Medulla oblongata (tissue), 1 donor: ENCODE results near the gene PLEKHG3.
"Not testable (repeated sequence)": the region's sequence is repeated elsewhere in the genome, so short reads cannot be mapped to it uniquely, and the experiment has no call there.

Source experiments
- DNase-seq: peaks from one replicate; pipeline ENCODE4 v3.0.0-alpha.2; 2015; ENCODE audit errors: extremely low spot score

Gene PLEKHG3

GRCh38 chr14:64704143-64704742 is at the start of gene PLEKHG3:
PLEKHG3 (plus strand) TSS chr14:64704424; CDS start chr14:64727632, 23,208 bp downstream.
- peak; percentile 72 for DNase-seq

DNA sequence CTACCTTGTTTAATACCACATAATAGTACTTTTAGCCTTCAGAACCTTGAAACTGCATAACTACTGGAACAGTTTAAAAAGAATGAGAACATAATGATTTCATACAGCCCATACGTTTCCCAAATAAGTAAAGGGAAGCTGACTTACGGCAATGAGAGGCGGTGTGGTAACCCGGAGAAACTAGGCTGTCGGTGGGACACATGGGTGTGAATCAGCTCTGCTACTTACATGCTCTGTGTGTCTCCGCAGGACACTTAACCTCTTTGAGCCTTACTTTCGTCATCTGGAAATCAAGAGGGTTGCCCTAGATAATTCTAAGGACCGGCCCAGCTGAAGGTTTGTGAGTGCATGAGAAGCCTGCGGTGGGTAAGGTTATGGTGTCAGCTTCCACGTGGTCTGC is 49.3 kb upstream of the PLEKHG3 start:
- DNase-seq = no peak

GRCh38 chr14:64656986-64657385 is 47.2 kb upstream of the PLEKHG3 start:
- no peak for DNase-seq

DNA sequence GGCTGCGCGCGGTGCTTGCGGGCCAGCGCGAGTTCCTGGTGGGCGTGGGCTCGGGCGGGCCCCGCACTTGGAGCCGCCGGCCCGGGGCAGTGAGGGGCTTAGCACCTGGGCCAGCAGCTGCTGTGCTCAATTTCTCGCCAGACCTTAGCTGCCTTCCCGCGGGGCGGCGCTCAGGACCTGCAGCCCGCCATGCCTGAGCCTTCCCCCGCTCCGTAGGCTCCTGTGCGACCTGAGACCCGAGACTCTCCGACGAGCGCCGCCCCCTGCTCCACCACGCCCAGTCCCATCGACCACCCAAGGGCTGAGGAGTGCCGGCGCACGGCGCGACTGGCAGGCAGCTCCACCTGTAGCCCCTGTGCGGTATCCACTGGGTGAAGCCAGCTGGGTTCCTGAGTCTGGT is 46.0 kb upstream of the PLEKHG3 start:
- no peak for DNase-seq

GRCh38 chr14:64658700-64659264 is 45.4 kb upstream of the PLEKHG3 start:
- DNase-seq = not testable (repeated sequence)

GRCh38 chr14:64659366-64659765 is 44.9 kb upstream of the PLEKHG3 start:
- DNase-seq = no peak

GRCh38 chr14:64663174-64663573 is 41.0 kb upstream of the PLEKHG3 start:
- no peak for DNase-seq

DNA sequence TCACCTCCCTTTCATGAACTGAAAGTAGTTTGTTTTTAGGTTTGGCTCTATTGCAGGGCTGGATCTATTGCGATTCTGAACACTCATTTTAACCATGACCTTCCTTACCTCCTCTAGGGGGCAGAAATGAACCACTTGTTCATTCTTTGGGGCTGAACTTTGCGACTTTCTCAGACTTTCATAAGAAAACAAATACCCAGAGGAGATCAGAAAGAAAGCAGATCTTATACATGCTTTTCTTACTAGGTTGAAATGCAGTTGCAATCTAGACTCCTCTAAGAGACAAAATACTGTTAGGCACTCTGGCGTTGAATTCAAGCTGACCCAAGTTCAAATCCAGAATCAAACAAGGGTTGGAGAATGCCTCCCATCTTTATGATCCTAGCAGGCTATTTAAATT is 32.6 kb upstream of the PLEKHG3 start:
- peak; percentile 94 for DNase-seq

- DNase-seq = no peak
Observed at GRCh38 chr14:64673316-64673715, 30.9 kb upstream of the PLEKHG3 start.

DNA sequence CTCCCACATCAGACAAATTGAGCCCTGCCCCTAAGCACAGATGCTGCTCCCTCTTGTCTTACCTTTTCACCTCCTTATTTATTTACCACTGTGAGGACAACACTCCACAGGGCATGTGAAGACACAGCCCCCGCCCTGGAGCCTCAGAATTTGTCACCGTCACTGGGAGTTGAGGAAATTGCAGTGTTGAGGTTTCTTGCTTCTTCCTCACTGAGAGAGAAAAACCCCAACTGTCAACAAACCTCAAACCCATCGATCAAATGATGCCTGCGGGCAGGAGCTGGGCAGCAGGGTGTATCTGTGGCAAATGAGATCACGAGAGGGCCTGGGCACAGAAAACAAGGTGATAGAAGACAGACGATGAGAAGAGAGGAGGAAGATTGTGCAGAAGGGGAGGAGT is 30.5 kb upstream of the PLEKHG3 start:
- no peak for DNase-seq

- no peak for DNase-seq
Observed at GRCh38 chr14:64674829-64675228, 29.4 kb upstream of the PLEKHG3 start.

DNA sequence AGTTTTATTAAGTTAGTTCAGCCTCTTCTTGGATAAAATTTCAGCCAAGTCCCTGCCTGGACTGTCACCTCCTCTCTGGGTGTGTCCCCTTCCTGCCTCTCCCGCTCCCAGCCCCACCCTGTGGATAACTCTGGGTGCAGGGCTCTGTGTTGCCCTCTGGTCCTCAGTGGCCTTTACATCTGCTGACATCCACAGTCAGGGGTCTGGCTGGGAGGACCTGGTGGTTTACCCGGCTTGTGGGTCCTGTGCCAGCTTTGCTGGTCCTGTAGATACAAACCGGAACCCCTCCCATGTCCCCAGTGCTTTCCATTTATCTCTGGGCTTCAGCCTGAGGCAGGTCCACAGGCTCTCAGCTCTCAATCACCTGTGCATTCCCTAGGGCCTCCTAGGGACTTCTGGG is 28.9 kb upstream of the PLEKHG3 start:
- DNase-seq = no peak

- no peak for DNase-seq
Observed at GRCh38 chr14:64676410-64677008, 27.7 kb upstream of the PLEKHG3 start.

DNA sequence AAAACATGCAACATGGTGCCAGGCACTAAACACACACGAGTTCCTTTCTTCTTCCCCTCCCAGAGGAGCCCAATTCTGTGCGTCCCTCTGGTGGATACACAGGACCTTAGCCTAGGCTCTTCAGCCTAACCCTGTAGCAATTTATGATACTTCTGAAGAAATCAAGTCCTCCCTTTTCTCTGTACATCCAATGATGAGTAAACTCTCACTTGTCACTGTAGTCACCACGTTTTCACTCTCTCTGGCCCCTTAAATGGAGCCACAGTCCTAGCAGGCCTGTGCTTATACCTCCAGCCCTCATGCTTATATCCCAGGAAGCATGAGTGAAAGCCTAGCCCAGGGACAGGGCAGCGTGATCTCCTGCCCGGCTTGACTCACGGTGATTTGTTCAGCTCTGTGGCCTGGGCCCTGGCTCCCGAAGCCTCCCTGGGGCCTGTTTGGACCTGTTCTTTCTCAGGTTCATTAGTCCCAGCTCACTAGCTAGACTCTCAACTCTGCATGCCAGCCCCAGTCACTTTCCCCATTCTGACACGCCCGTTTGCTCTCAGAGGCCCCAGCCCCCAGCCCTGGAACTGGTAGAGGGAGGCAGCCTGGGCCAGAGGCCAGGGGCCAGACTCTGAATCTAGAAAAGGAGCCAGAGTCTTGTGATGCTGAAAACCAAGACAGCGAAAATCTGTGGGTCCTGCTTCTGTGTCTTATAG is 24.1 kb upstream of the PLEKHG3 start:
- DNase-seq = peak; percentile 69

GRCh38 chr14:64680714-64681065 is 23.5 kb upstream of the PLEKHG3 start:
- DNase-seq = no peak

DNA sequence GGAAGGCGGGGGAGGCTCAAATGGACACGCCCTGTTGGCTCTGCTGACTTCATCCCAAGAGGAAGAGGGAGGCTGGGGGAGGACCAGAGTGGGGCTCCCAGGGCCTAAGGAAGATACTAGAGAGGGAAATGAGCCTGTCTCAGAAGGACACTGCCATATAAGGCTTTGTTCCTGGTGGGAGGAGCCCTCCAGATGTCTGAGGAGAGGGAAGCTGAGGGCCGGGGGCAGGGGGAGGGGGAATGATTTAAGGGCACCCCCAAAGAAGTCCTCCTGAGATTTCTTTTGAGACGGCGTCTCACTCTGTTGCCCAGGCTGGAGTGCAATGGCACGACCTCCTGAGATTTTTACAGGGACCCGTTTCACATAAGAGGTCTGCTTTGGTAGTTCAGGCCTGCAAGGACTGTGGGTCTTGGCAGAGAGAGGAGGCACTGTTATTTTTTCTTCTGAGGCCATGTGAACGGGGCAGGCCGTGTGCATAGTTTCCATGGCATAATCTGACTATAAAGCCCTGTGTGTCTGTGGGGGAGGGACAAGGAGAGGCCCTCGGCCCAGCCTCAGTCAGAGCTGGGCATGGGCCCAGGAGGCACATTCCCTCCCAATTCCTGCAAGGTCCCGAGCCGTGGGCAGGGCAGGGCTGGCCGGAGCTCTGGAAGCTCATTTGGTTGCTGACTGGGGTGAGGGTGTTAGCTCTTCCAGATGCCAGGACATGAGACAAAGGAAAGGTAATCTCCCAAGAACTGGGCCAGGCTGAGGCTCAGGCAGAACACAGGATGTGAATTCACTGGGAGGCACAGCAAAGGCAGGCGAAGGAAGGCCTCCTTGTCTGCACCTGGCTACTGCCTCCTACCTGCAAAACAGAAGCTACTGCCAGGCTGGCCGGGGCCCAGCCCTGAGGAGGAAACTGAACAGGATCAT is 22.2 kb upstream of the PLEKHG3 start:
- peak; percentile 92 for DNase-seq

DNA sequence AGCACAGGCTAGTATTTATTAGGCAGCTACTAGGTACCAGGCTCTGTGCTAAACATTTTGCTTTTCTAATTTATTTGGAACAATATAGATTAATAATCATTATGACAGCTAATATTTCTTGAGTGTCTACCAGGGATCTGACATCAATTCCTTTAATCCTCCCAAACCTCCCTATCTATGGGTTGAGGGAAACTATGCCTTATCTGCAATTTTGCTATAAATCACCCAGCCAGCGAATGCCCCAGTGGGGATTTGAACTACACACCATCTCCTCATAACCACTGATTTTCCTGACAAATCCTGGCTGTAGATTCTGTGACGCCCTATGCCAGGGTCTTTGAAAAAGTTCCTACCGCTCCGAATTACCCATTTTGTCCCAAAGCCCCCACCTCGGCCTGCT is 21.4 kb upstream of the PLEKHG3 start:
- DNase-seq = no peak

GRCh38 chr14:64683264-64683663 is 21.0 kb upstream of the PLEKHG3 start:
- peak; percentile 95 for DNase-seq

DNA sequence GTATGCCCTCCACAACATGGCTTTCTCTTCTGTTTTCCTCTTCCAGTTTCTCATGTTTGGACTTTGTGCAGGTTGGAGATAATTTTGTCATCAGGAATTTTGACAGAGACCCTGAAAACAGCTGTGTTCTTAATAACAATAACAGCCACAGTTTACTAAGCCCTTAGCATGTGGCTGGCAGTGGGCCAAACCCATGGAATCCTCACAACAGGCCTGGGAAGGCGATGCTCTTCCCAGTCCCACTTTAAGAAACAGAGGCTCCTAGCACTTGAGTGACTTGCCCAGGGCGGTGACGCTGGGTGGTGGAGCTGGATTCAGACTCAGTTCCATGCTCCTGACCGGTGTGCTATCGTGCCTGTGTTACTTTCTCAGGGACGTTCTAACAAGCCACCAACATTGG is 20.1 kb upstream of the PLEKHG3 start:
- peak; percentile 48 for DNase-seq

- DNase-seq = no peak
Observed at GRCh38 chr14:64685371-64686281, 18.6 kb upstream of the PLEKHG3 start.

DNA sequence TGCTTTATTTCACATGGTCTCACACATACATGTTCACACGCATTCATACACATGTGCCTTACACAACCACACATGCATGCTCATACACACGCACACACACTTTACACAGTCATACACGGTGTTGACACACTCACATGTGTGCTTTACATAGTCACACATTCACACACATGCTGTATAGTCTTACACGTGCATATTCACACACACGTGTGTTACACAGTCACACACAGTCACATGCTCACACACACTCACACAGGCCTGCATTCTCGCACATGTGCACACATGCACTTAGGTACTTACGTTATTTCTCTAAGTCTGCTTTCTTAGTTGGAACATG is 18.0 kb upstream of the PLEKHG3 start:
- DNase-seq = no peak
